ENCODE measurements around the gene SAMD11. TPM values are rescaled to one million over a fixed set of nuclear protein-coding genes. Genes with fewer than 3 reads are reported as not detected.

The SAMD11 gene
- total RNA-seq, 1 donor from 2014 or later: 6.0 TPM

- H3K9me3 Mint-ChIP-seq (ENCODE audit: unreplicated experiment): no peaks in the 10 kb centered on the region
- Histone ChIP-seq H3K4me2 (ENCODE audit: low read length) (peak overlapping the region; percentile 75), H3K4me3 (ENCODE audit: insufficient read depth, low read depth, low read length) (peak overlapping the region; percentile 28), H3K9me3 (ENCODE audit: insufficient read depth, low read depth, low read length) (no peaks in the 10 kb centered on the region), H3K4me1 (ENCODE audit: insufficient read depth, low read length) (peaks cover 42% of the 10 kb centered on the region), H3K27me3 (ENCODE audit: insufficient read depth, low read length) (no peaks in the 10 kb centered on the region), H3K79me2 (ENCODE audit: insufficient read depth, low read length) (no peaks in the 10 kb centered on the region), H3K36me3 (ENCODE audit: insufficient read depth, low read length) (no peaks in the 10 kb centered on the region), H4K20me1 (ENCODE audit: insufficient read depth, low read length) (peaks cover 23% of the 10 kb centered on the region), H3K9ac (ENCODE audit: low read length) (peak overlapping the region; percentile 46), H2AFZ (ENCODE audit: low read depth, low read length) (no peak overlapping the region), H3K27ac (ENCODE audit: low read depth, low read length) (no peak overlapping the region)
- H3K36me3 Mint-ChIP-seq (ENCODE audit: low read depth, unreplicated experiment): peaks cover 10% of the 10 kb centered on the region
- FAIRE-seq (no peak), DNase-seq (ENCODE audit: low read depth) (no peak)
- H3K4me3 Mint-ChIP-seq (ENCODE audit: unreplicated experiment): no peak overlapping the region
- peaks cover 6% of the 10 kb centered on the region for H3K4me1 Mint-ChIP-seq (ENCODE audit: low read depth, unreplicated experiment)
- no peak overlapping the region for H3K27ac Mint-ChIP-seq (ENCODE audit: unreplicated experiment)
- no peak for TF ChIP-seq EZH2 (IDR thresholded peaks at IDR 0.05; ENCODE audit: insufficient read depth, low read length)
- TF ChIP-seq CTCF (IDR thresholded peaks at IDR 0.05; ENCODE audit: insufficient read depth, low read depth, low read length): no peak
- H3K27me3 Mint-ChIP-seq (ENCODE audit: low read depth, unreplicated experiment): peaks cover 9% of the 10 kb centered on the region
These were observed 18.7 kb downstream of the SAMD11 start for GRCh38 chr1:942411-942821.

GRCh38 chr1:942864-943533 lies 19.3 kb downstream of the SAMD11 start:
- Histone ChIP-seq H4K20me1 (ENCODE audit: insufficient read depth, low read length) (peaks cover 23% of the 10 kb centered on the region), H3K4me1 (ENCODE audit: insufficient read depth, low read length) (peaks cover 42% of the 10 kb centered on the region), H3K9me3 (ENCODE audit: insufficient read depth, low read depth, low read length) (no peaks in the 10 kb centered on the region), H3K27me3 (ENCODE audit: insufficient read depth, low read length) (no peaks in the 10 kb centered on the region), H3K36me3 (ENCODE audit: insufficient read depth, low read length) (no peaks in the 10 kb centered on the region), H3K79me2 (ENCODE audit: insufficient read depth, low read length) (no peaks in the 10 kb centered on the region), H3K9ac (ENCODE audit: low read length) (peak overlapping the region; percentile 46), H3K4me2 (ENCODE audit: low read length) (peak overlapping the region; percentile 75), H3K27ac (ENCODE audit: low read depth, low read length) (peak overlapping the region; percentile 19), H3K4me3 (ENCODE audit: insufficient read depth, low read depth, low read length) (peak overlapping the region; percentile 28), H2AFZ (ENCODE audit: low read depth, low read length) (no peak overlapping the region)
- Mint-ChIP-seq H3K9me3 (ENCODE audit: unreplicated experiment) (no peaks in the 10 kb centered on the region), H3K4me1 (ENCODE audit: low read depth, unreplicated experiment) (peaks cover 6% of the 10 kb centered on the region), H3K27ac (ENCODE audit: unreplicated experiment) (no peak overlapping the region), H3K27me3 (ENCODE audit: low read depth, unreplicated experiment) (peaks cover 6% of the 10 kb centered on the region), H3K36me3 (ENCODE audit: low read depth, unreplicated experiment) (peaks cover 10% of the 10 kb centered on the region), H3K4me3 (ENCODE audit: unreplicated experiment) (peak overlapping the region; percentile 34)
- no peak for FAIRE-seq
- peak; percentile 55 for DNase-seq (ENCODE audit: low read depth)
- TF ChIP-seq EZH2 (IDR thresholded peaks at IDR 0.05; ENCODE audit: insufficient read depth, low read length): no peak
- no peak for TF ChIP-seq CTCF (IDR thresholded peaks at IDR 0.05; ENCODE audit: insufficient read depth, low read depth, low read length)

Measured in astrocyte (in vitro differentiated cells and primary cell).